H1 (cell line): Measurements from ENCODE around the gene DDX47. TPM values are rescaled to one million over a fixed set of nuclear protein-coding genes. Genes with fewer than 3 reads are reported as not detected.

Experiments used
- CTCF ChIA-PET: fragments of 300-600 bp; sonication (Branson Sonifier 250); formaldehyde crosslinking; loops from one replicate; lab custom pipeline; 2021; ENCODE audit not compliant: partially characterized antibody; lab: Charles Lee
- POLR2A ChIA-PET: fragments of 300-600 bp; sonication (Branson Sonifier 250); formaldehyde crosslinking; loops from one replicate; lab custom pipeline; 2021; ENCODE audit warnings: inconsistent platforms; ENCODE audit not compliant: partially characterized antibody; lab: Charles Lee
- DNase-seq, 2 experiments: peaks; one replicate each; pipeline versions ENCODE4 v3.0.0 to v3.0.0-alpha.2; 2010 to 2022; ENCODE audit warnings: low spot score in 2 of 2, low read depth in 1 of 2, mixed read lengths in 1 of 2
- FAIRE-seq: peaks from 2 replicates; lab custom pipeline; 2011; peaks lifted over from hg19 to GRCh38; lab: Jason Lieb, UNC
- H2AFZ ChIP-seq: 2 replicates; pipeline ENCODE4 v1.8.1; 2012; ENCODE audit warnings: low read length, inconsistent platforms
- H2AK5ac ChIP-seq: 2 replicates; pipeline ENCODE4 v1.6.1; 2013; ENCODE audit warnings: low read depth, low read length
- H2BK120ac ChIP-seq: replicated peaks from 2 replicates; pipeline ENCODE3; 2013; ENCODE audit warnings: low read depth, low read length, inconsistent platforms
- H2BK12ac ChIP-seq: 2 replicates; pipeline ENCODE4 v1.6.1; 2013; ENCODE audit warnings: low read depth, low read length
- H2BK15ac ChIP-seq: 2 replicates; pipeline ENCODE4 v1.6.1; 2013; ENCODE audit warnings: low read length
- H2BK20ac ChIP-seq: 2 replicates; pipeline ENCODE4 v1.6.1; 2013; ENCODE audit warnings: low read length
- H2BK5ac ChIP-seq: 2 replicates; pipeline ENCODE4 v1.6.1; 2013; ENCODE audit warnings: low read depth, low read length
- H3K14ac ChIP-seq: 2 replicates; pipeline ENCODE4 v1.6.1; 2013; ENCODE audit warnings: inconsistent platforms; ENCODE audit not compliant: insufficient read length
- H3K18ac ChIP-seq: 2 replicates; pipeline ENCODE4 v1.6.1; 2013; ENCODE audit warnings: low read length; ENCODE audit errors: extremely low read depth
- H3K23ac ChIP-seq: 2 replicates; pipeline ENCODE4 v1.6.1; 2013; ENCODE audit warnings: inconsistent platforms; ENCODE audit not compliant: insufficient read length
- H3K23me2 ChIP-seq: 2 replicates; pipeline ENCODE4 v1.6.1; 2013; ENCODE audit warnings: low read depth, low read length
- H3K27ac ChIP-seq: 2 replicates; pipeline ENCODE4 v1.6.1; 2011; ENCODE audit warnings: low read depth, low read length, inconsistent platforms
- H3K27me3 ChIP-seq, 4 experiments: replicated peaks in 1 of 4; 1 replicate in 1 of 4; 2 replicates in 3 of 4; pipeline versions ENCODE4 v1.6.1 to v1.8.1; 2011 to 2013; ENCODE audit warnings: low read length in 3 of 4, mild to moderate bottlenecking in 3 of 4, inconsistent platforms in 2 of 4, mixed read lengths in 2 of 4, moderate library complexity in 1 of 4; ENCODE audit not compliant: control insufficient read depth in 3 of 4, insufficient read depth in 3 of 4; ENCODE audit errors: extremely low read depth in 1 of 4
- H3K36me3 ChIP-seq, 4 experiments: 2 replicates each; pipeline versions ENCODE4 v1.6.1 to v1.8.1; 2011 to 2013; ENCODE audit warnings: mild to moderate bottlenecking in 4 of 4, low read length in 3 of 4, moderate library complexity in 2 of 4, control low read depth in 1 of 4, inconsistent platforms in 1 of 4; ENCODE audit not compliant: insufficient read depth in 4 of 4, control insufficient read depth in 2 of 4
- H3K4ac ChIP-seq: replicated peaks from 2 replicates; pipeline ENCODE3; 2013; ENCODE audit warnings: low read length, low read depth, mixed read lengths, inconsistent platforms; ENCODE audit not compliant: insufficient read length
- H3K4me1 ChIP-seq, 4 experiments: replicated peaks in 1 of 4; 1 replicate in 1 of 4; 2 replicates in 3 of 4; pipeline versions ENCODE4 v1.6.1 to v1.8.1; 2011 to 2013; ENCODE audit warnings: low read length in 3 of 4, inconsistent platforms in 2 of 4, mixed read lengths in 1 of 4; ENCODE audit not compliant: insufficient read depth in 4 of 4, control insufficient read depth in 3 of 4
- H3K4me2 ChIP-seq, 2 experiments: 2 replicates each; pipeline versions ENCODE4 v1.6.1 to v1.8.1; 2011 to 2013; ENCODE audit warnings: low read depth in 2 of 2, low read length in 2 of 2, control low read depth in 1 of 2, inconsistent platforms in 1 of 2, mild to moderate bottlenecking in 1 of 2; ENCODE audit not compliant: insufficient read depth in 1 of 2
- H3K4me3 ChIP-seq, 4 experiments: fragments of 200-600, 300-600 bp in 1 of 4; sonication (generic), shearing (Covaris generic), sonication (Bioruptor Twin) in 1 of 4; 2 replicates each; pipeline versions ENCODE4 v1.5.1 to v1.8.1; 2011 to 2016; ENCODE audit warnings: low read length in 4 of 4, low read depth in 3 of 4, control low read depth in 2 of 4, inconsistent platforms in 2 of 4, mild to moderate bottlenecking in 2 of 4, mixed read lengths in 1 of 4, moderate library complexity in 1 of 4; ENCODE audit not compliant: insufficient read depth in 2 of 4; ENCODE audit errors: extremely low read depth in 1 of 4
- H3K56ac ChIP-seq: replicated peaks from 2 replicates; pipeline ENCODE3; 2013; ENCODE audit warnings: low read depth, mild to moderate bottlenecking, mixed read lengths, low read length, inconsistent platforms; ENCODE audit not compliant: insufficient read length
- H3K79me1 ChIP-seq: 2 replicates; pipeline ENCODE4 v1.6.1; 2013; ENCODE audit warnings: low read depth, low read length, control low read depth
- H3K79me2 ChIP-seq, 2 experiments: 2 replicates each; pipeline versions ENCODE4 v1.6.1 to v1.8.1; 2012 to 2013; ENCODE audit warnings: low read length in 2 of 2, mild to moderate bottlenecking in 2 of 2, inconsistent platforms in 1 of 2; ENCODE audit not compliant: insufficient read depth in 2 of 2, control insufficient read depth in 1 of 2
- H3K9ac ChIP-seq, 4 experiments: replicated peaks in 1 of 4; 1 replicate in 1 of 4; 2 replicates in 3 of 4; pipeline versions ENCODE4 v1.6.1 to v1.8.1; 2011 to 2013; ENCODE audit warnings: low read depth in 3 of 4, low read length in 3 of 4, control low read depth in 2 of 4, mild to moderate bottlenecking in 2 of 4, moderate library complexity in 2 of 4, inconsistent platforms in 1 of 4; ENCODE audit errors: extremely low read depth in 1 of 4
- H3K9me3 ChIP-seq, 2 experiments: 2 replicates each; pipeline versions ENCODE4 v1.6.1 to v1.8.1; 2012 to 2013; ENCODE audit warnings: mild to moderate bottlenecking in 2 of 2, moderate library complexity in 2 of 2, control low read depth in 1 of 2, inconsistent platforms in 1 of 2, low read depth in 1 of 2, low read length in 1 of 2, mixed read lengths in 1 of 2; ENCODE audit not compliant: insufficient read depth in 2 of 2
- H4K20me1 ChIP-seq, 2 experiments: replicated peaks in 1 of 2; 2 replicates each; pipeline versions ENCODE3 to v1.8.1; 2011 to 2013; ENCODE audit warnings: inconsistent platforms in 2 of 2, low read length in 2 of 2, mild to moderate bottlenecking in 1 of 2; ENCODE audit not compliant: insufficient read depth in 2 of 2, control insufficient read depth in 1 of 2
- H4K5ac ChIP-seq: 2 replicates; pipeline ENCODE4 v1.6.1; 2013; ENCODE audit warnings: low read length, low read depth, mixed read lengths, inconsistent platforms; ENCODE audit not compliant: insufficient read length
- H4K8ac ChIP-seq: 2 replicates; pipeline ENCODE4 v1.8.0; 2013; ENCODE audit warnings: mild to moderate bottlenecking, moderate library complexity, low read length, inconsistent platforms; ENCODE audit not compliant: insufficient read depth; ENCODE audit errors: extremely low read depth
- H4K91ac ChIP-seq: replicated peaks from 2 replicates; pipeline ENCODE3; 2013; ENCODE audit warnings: low read length, mixed read lengths, inconsistent platforms; ENCODE audit not compliant: insufficient read length
- BRCA1 ChIP-seq: IDR thresholded peaks from 2 replicates; pipeline ENCODE4 v1.6.1; 2012; ENCODE audit warnings: low read depth, low read length, improper control_type of control experiment
- CHD2 ChIP-seq: IDR thresholded peaks from 2 replicates; pipeline ENCODE4 v1.6.1; 2012; ENCODE audit warnings: low read length, improper control_type of control experiment
- EP300 ChIP-seq, 2 experiments: IDR thresholded peaks; 1 replicate in 1 of 2; 2 replicates in 1 of 2; pipeline ENCODE4 v1.6.1; 2011 to 2012; ENCODE audit warnings: low read depth in 2 of 2, low read length in 2 of 2, mild to moderate bottlenecking in 2 of 2, borderline replicate concordance in 1 of 2, inconsistent platforms in 1 of 2, moderate library complexity in 1 of 2
- JUND ChIP-seq: IDR thresholded peaks from 2 replicates; pipeline ENCODE4 v1.6.1; 2011; ENCODE audit warnings: mild to moderate bottlenecking, improper control_type of control experiment, low read length
- KDM1A ChIP-seq: fragments of 200-600, 300-600 bp; sonication (generic); IDR thresholded peaks from 2 replicates; pipeline ENCODE4 v1.7.1; 2016; ENCODE audit warnings: mild to moderate bottlenecking, low read length, borderline replicate concordance
- MAX ChIP-seq: IDR thresholded peaks from 2 replicates; pipeline ENCODE4 v1.6.1; 2012; ENCODE audit warnings: inconsistent platforms
- SRF ChIP-seq: IDR thresholded peaks from 2 replicates; pipeline ENCODE4 v1.6.1; 2011; ENCODE audit warnings: mild to moderate bottlenecking, low read depth, low read length, moderate library complexity
- SUZ12 ChIP-seq: fragments of 200-600 bp; sonication (generic); IDR thresholded peaks from 2 replicates; pipeline ENCODE4 v1.6.1; 2012; ENCODE audit warnings: mild to moderate bottlenecking, inconsistent platforms, low read length, moderate library complexity, mixed read lengths
- ZNF274 ChIP-seq: IDR thresholded peaks from 2 replicates; pipeline ENCODE4 v1.7.0; 2012; ENCODE audit warnings: low read length, borderline replicate concordance; ENCODE audit errors: extremely low read depth
- WGBS, 2 experiments: shearing (Covaris generic) in 1 of 2; methylation state at CpG; one replicate each; pipeline versions ENCODE4 v1.1.6 to v1.1.7; 2013 to 2015; ENCODE audit warnings: low lambda C conversion rate in 2 of 2, mixed read lengths in 2 of 2, inconsistent platforms in 1 of 2, low coverage in 1 of 2, missing lambda C conversion rate in 1 of 2; ENCODE audit not compliant: insufficient replicate concordance in 2 of 2, insufficient coverage in 1 of 2, insufficient read length in 1 of 2; ENCODE audit errors: extremely low coverage in 1 of 2, missing lambda C conversion rate in 1 of 2; 5-methylcytosine and 5-hydroxymethylcytosine counted together
- polyA plus RNA-seq, 7 experiments: library from polyadenylated mRNA; depleted of rRNA in 3 of 7; stranded (reverse) in 5 of 7; unstranded in 2 of 7; fragments of >200 nt in 5 of 7; fragments of 200-250 nt in 2 of 7; gene quantifications; 1 replicate in 5 of 7; 2 replicates in 1 of 7; 4 replicates in 1 of 7; pipeline versions ENCODE4 v1.2.1 to v1.2.3, GENCODE V29; 2011 to 2013; ENCODE audit warnings: missing spikeins in 2 of 7, mixed read lengths in 2 of 7
- total RNA-seq: library from RNA; stranded (reverse); fragmentation: NEBNext Ultra II Directional; extraction: Animal tissue kit (Norgen Biotek cat#: 25700); gene quantifications from 2 replicates; pipeline ENCODE4 v1.2.1, GENCODE V29; 2021

Gene DDX47
- total and polyA plus RNA-seq, 2 of the 8 experiments (the other 6 are each of a cell fraction or from before 2014, with no cell fraction given): 54.4 to 74.2 TPM

DNA sequence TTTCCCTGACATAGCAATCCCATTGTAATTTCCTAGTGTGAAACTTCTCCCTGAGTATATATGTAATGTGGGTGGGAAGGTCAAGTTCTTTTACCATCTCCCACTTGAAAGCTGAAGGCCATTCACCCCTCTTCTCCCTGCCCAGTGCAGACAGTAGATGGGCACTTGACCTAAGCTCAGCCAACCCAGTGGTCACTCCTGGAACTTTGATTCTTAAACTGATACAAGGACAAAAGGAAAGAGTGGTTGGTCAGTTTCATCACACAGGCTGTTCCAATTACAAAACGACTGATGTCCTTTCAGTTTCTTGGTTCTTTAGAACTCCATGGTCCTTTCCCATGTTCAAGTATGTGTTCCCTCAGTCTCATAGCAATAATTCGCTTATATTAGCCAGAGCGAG is 36.1 kb upstream of the DDX47 start:
- Histone ChIP-seq H3K18ac (no peak overlapping the region), H2BK12ac (no peak overlapping the region), H2BK20ac (no peak overlapping the region), H3K27ac (no peak overlapping the region), H3K79me1 (no peaks in the 10 kb centered on the region), H3K23me2 (no peaks in the 10 kb centered on the region), H2BK5ac (no peak overlapping the region), H2BK120ac (no peak overlapping the region), H4K8ac (no peak overlapping the region), H3K4ac (no peak overlapping the region), H3K4me2 (no peak overlapping the region), H3K36me3 (no peaks in the 10 kb centered on the region), H3K4me1 (no peaks in the 10 kb centered on the region; a peak in 1 of 7 replicates), H2AK5ac (no peak overlapping the region), H3K27me3 (no peaks in the 10 kb centered on the region), H3K14ac (no peak overlapping the region), H2BK15ac (no peak overlapping the region), H3K56ac (no peak overlapping the region), H3K9ac (no peak overlapping the region), H3K79me2 (no peaks in the 10 kb centered on the region), H4K20me1 (no peaks in the 10 kb centered on the region), H4K91ac (no peak overlapping the region), H3K4me3 (no peak overlapping the region), H4K5ac (no peak overlapping the region), H2AFZ (no peak overlapping the region), H3K9me3 (no peaks in the 10 kb centered on the region), H3K23ac (no peak overlapping the region)
- DNase-seq (no peak), FAIRE-seq (no peak)
- POLR2A ChIA-PET: no interaction called here
- 71% methylated on average over 3 of the region's 3 CpGs; no CpG with 5 or more reads in 1 of the 2 experiments for WGBS, 2 experiments
- CTCF ChIA-PET: interaction anchor here (1.2 to 1.4 kb wide), 2 partner anchors 12 to 40 kb away, joined by 3 to 5 read pairs; no protein-coding TSS in a partner anchor
- no peak for TF ChIP-seq ZNF274
- no peak for TF ChIP-seq MAX
- no peak for TF ChIP-seq EP300 (IDR thresholded peaks at IDR 0.05; ENCODE audit: borderline replicate concordance in 1 of 2, low read depth in 2 of 2, low read length in 2 of 2)
- TF ChIP-seq SUZ12: no peak
- TF ChIP-seq BRCA1: no peak
- no peak for TF ChIP-seq KDM1A
- TF ChIP-seq CHD2: no peak
- no peak for TF ChIP-seq SRF
- no peak for TF ChIP-seq JUND
